WTC11 (cell line): ENCODE data around the gene HSPA4. TPM values are rescaled to one million over a fixed set of nuclear protein-coding genes. Genes with fewer than 3 reads are reported as not detected.

Source experiments
- total RNA-seq: library from RNA; stranded (reverse); gene quantifications from 3 replicates; pipeline ENCODE4 v1.2.3, GENCODE V29; 2021

Gene HSPA4
- total RNA-seq, 1 experiment from 2014 or later: 363 TPM

Other genes starting within 250 kb of the HSPA4 start
- gene SOWAHA, start 238.7 kb upstream of the HSPA4 start, total RNA-seq: 0.11 to 0.25 TPM (median 0.16 TPM) in 3 replicates
- 7.9 to 8.1 TPM (median 8.0 TPM) in 3 replicates for gene SHROOM1, start 221.4 kb upstream of the HSPA4 start, total RNA-seq
- 0.34 to 0.42 TPM (median 0.37 TPM) in 3 replicates for gene GDF9, start 185.5 kb upstream of the HSPA4 start, total RNA-seq
- gene UQCRQ, start 185.4 kb upstream of the HSPA4 start, total RNA-seq: 244 to 256 TPM (median 244 TPM) in 3 replicates
- 1.9 to 2.4 TPM (median 2.0 TPM) in 3 replicates for gene LEAP2, start 178.3 kb upstream of the HSPA4 start, total RNA-seq
- gene AFF4, start 88.4 kb upstream of the HSPA4 start, total RNA-seq: 53.2 to 58.1 TPM (median 55.3 TPM) in 3 replicates
- 22.9 to 24.2 TPM (median 24.2 TPM) in 3 replicates for gene ZCCHC10, start 25.5 kb upstream of the HSPA4 start, total RNA-seq